ENCODE results near the gene BCKDK. TPM values are rescaled to one million over a fixed set of nuclear protein-coding genes. Genes with fewer than 3 reads are reported as not detected.

Gene BCKDK
- total RNA-seq, 1 donor from 2014 or later = 33.3 TPM

GRCh38 chr16:31088459-31089183 lies 19.6 kb upstream of the BCKDK start, which contains the start of gene PRSS53:
Gene PRSS53, minus strand, starts transcription at chr16:31088943. Its CDS starts 134 bp downstream, at chr16:31088809.
- TF ChIP-seq, protein P1, sequence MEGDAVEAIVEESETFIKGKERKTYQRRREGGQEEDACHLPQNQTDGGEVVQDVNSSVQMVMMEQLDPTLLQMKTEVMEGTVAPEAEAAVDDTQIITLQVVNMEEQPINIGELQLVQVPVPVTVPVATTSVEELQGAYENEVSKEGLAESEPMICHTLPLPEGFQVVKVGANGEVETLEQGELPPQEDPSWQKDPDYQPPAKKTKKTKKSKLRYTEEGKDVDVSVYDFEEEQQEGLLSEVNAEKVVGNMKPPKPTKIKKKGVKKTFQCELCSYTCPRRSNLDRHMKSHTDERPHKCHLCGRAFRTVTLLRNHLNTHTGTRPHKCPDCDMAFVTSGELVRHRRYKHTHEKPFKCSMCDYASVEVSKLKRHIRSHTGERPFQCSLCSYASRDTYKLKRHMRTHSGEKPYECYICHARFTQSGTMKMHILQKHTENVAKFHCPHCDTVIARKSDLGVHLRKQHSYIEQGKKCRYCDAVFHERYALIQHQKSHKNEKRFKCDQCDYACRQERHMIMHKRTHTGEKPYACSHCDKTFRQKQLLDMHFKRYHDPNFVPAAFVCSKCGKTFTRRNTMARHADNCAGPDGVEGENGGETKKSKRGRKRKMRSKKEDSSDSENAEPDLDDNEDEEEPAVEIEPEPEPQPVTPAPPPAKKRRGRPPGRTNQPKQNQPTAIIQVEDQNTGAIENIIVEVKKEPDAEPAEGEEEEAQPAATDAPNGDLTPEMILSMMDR (IDR thresholded peaks at IDR 0.05) = no peak
- intact Hi-C loops (cut with DNase I) = no loop called here

GRCh38 chr16:31089199-31089598 lies 19.0 kb upstream of the BCKDK start:
- H3K27me3 ChIP-seq = no peaks in the 10 kb centered on the region
- no peak for DNase-seq
- H3K36me3 ChIP-seq = peaks cover 11% of the 10 kb centered on the region
- no peak for ATAC-seq
- peaks cover 7% of the 10 kb centered on the region for H3K4me1 ChIP-seq
- no peaks in the 10 kb centered on the region for H3K9me3 ChIP-seq
- intact Hi-C loops (cut with DNase I) = no loop called here
- no peak overlapping the region for H3K4me3 ChIP-seq
- H3K27ac ChIP-seq = no peak overlapping the region
- TF ChIP-seq, protein P1 (IDR thresholded peaks at IDR 0.05) = no peak

More at GRCh38 chr16:31088459-31089183, 19.6 kb upstream of the BCKDK start, which contains the start of gene PRSS53:
- DNase-seq (no peak), ATAC-seq (no peak)
- Histone ChIP-seq H3K27ac (no peak within 1 kb of the TSS), H3K27me3 (no peaks in the 10 kb centered on the region), H3K36me3 (peaks cover 16% of the 10 kb centered on the region), H3K4me3 (no peak within 1 kb of the TSS), H3K4me1 (peaks cover 5% of the 10 kb centered on the region), H3K9me3 (no peaks in the 10 kb centered on the region)

- Histone ChIP-seq H3K36me3 (peaks cover 11% of the 10 kb centered on the region), H3K9me3 (no peaks in the 10 kb centered on the region), H3K4me1 (peaks cover 13% of the 10 kb centered on the region), H3K27me3 (no peaks in the 10 kb centered on the region), H3K27ac (no peak overlapping the region), H3K4me3 (no peak overlapping the region)
- intact Hi-C loops (cut with DNase I) = no loop called here
- TF ChIP-seq, protein P1 (IDR thresholded peaks at IDR 0.05) = no peak
- ATAC-seq (no peak), DNase-seq (no peak)
Observed at GRCh38 chr16:31090540-31090939, 17.6 kb upstream of the BCKDK start.

- H3K27ac ChIP-seq = no peak overlapping the region
- TF ChIP-seq, protein P1 (IDR thresholded peaks at IDR 0.05) = no peak
- DNase-seq (no peak), ATAC-seq (no peak)
- intact Hi-C loops (cut with DNase I) = no loop called here
- H3K9me3 ChIP-seq = no peaks in the 10 kb centered on the region
- no peaks in the 10 kb centered on the region for H3K27me3 ChIP-seq
- H3K36me3 ChIP-seq = peaks cover 11% of the 10 kb centered on the region
- no peak overlapping the region for H3K4me3 ChIP-seq
- H3K4me1 ChIP-seq = peaks cover 18% of the 10 kb centered on the region
Observed at GRCh38 chr16:31092330-31092729, 15.9 kb upstream of the BCKDK start.

GRCh38 chr16:31093132-31093703 lies 15.0 kb upstream of the BCKDK start:
- ATAC-seq (no peak), DNase-seq (no peak)
- Histone ChIP-seq H3K27ac (no peak overlapping the region), H3K4me3 (peak overlapping the region; percentile 93), H3K4me1 (peaks cover 18% of the 10 kb centered on the region), H3K9me3 (no peaks in the 10 kb centered on the region), H3K36me3 (peaks cover 11% of the 10 kb centered on the region), H3K27me3 (no peaks in the 10 kb centered on the region)
- intact Hi-C loops (cut with DNase I) = no loop called here
- TF ChIP-seq, protein P1 (IDR thresholded peaks at IDR 0.05) = no peak

Measured in upper lobe of right lung (tissue), 1 donor.